ENCODE measurements around the gene ARHGEF7.

The ARHGEF7 gene

DNA sequence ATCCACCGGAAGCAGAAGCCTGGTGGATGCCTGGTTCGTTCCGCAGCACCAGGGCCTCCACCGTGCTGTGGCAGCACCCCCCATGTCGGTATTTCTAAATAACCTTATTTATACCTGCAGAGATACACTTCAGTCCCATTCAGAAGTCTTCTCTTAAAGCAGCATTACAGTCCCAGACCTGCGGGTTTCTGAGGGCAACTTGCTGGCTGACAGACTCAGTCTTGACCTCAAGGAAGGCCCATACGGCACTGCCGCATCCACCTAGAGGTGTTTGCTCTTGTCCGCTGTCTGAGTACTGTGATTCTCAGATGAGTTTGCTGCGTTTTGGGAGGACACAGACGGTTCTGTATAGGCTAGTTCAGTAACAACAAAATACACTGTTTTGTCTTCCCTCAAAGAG is 188.4 kb downstream of the ARHGEF7 start:
- H3K4me2 ChIP-seq (ENCODE audit: low read length), result no peak overlapping the region
- no peak overlapping the region for H3K27ac ChIP-seq (ENCODE audit: low read depth, low read length, poor library complexity, severe bottlenecking)
- H3K4me1 ChIP-seq (ENCODE audit: insufficient read depth, low read length, severe bottlenecking), result no peaks in the 10 kb centered on the region
- H3K4me3 ChIP-seq (ENCODE audit: low read depth, low read length, poor library complexity, severe bottlenecking), result no peak overlapping the region
- H3K27me3 ChIP-seq (ENCODE audit: insufficient read depth, low read length), result no peaks in the 10 kb centered on the region
- H4K20me1 ChIP-seq (ENCODE audit: insufficient read depth, low read length), result no peaks in the 10 kb centered on the region
- H3K9me3 ChIP-seq (ENCODE audit: low read length), result no peaks in the 10 kb centered on the region
- no peak overlapping the region for H2AFZ ChIP-seq (ENCODE audit: low read length)
- H3F3A ChIP-seq (ENCODE audit: insufficient read depth, low read length), result no peaks in the 10 kb centered on the region
- no peaks in the 10 kb centered on the region for H3K79me2 ChIP-seq (ENCODE audit: insufficient read depth, low read length)
- TF ChIP-seq, protein P1, sequence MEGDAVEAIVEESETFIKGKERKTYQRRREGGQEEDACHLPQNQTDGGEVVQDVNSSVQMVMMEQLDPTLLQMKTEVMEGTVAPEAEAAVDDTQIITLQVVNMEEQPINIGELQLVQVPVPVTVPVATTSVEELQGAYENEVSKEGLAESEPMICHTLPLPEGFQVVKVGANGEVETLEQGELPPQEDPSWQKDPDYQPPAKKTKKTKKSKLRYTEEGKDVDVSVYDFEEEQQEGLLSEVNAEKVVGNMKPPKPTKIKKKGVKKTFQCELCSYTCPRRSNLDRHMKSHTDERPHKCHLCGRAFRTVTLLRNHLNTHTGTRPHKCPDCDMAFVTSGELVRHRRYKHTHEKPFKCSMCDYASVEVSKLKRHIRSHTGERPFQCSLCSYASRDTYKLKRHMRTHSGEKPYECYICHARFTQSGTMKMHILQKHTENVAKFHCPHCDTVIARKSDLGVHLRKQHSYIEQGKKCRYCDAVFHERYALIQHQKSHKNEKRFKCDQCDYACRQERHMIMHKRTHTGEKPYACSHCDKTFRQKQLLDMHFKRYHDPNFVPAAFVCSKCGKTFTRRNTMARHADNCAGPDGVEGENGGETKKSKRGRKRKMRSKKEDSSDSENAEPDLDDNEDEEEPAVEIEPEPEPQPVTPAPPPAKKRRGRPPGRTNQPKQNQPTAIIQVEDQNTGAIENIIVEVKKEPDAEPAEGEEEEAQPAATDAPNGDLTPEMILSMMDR (IDR thresholded peaks at IDR 0.05; ENCODE audit: low read length), result no peak
- no peak for TF ChIP-seq EZH2 (IDR thresholded peaks at IDR 0.05; ENCODE audit: borderline replicate concordance, low read length)
- H3K36me3 ChIP-seq (ENCODE audit: insufficient read depth, low read length), result peaks cover 97% of the 10 kb centered on the region
- H3K9ac ChIP-seq (ENCODE audit: low read length), result no peak overlapping the region
- no peaks in the 10 kb centered on the region for H3K9me2 ChIP-seq (ENCODE audit: low read depth, low read length)

DNA sequence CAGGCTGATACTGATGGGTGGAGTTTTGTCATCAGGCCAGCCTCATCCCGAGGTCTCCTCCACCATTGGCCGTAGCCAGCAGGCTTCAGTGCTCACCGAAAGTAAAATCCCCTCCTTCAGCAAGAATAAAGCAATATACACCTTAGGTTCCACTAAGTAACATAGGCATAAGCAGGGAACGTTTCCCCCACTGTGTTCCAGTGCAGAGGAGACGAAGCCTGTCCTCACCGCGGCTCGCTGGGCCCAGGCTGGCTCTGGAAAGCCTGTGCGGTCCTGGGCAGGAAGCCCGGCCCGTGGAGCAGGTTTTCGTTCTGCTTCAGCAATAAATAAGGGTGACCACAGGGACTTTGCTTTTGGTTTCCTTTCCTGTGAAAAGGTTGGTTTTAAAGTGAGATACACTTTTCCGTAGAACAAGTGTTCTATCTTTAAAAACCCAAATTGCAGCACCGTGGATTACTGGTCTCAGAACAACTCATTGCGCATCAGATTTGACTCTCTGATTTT is 189.0 kb downstream of the ARHGEF7 start:
- no peak for TF ChIP-seq EZH2 (IDR thresholded peaks at IDR 0.05; ENCODE audit: borderline replicate concordance, low read length)
- TF ChIP-seq, protein P1 (IDR thresholded peaks at IDR 0.05; ENCODE audit: low read length), result no peak
- H3K27me3 ChIP-seq (ENCODE audit: insufficient read depth, low read length), result no peaks in the 10 kb centered on the region
- H2AFZ ChIP-seq (ENCODE audit: low read length), result no peak overlapping the region
- H3K9me2 ChIP-seq (ENCODE audit: low read depth, low read length), result no peaks in the 10 kb centered on the region
- no peaks in the 10 kb centered on the region for H3F3A ChIP-seq (ENCODE audit: insufficient read depth, low read length)
- no peaks in the 10 kb centered on the region for H3K4me1 ChIP-seq (ENCODE audit: insufficient read depth, low read length, severe bottlenecking)
- peaks cover 97% of the 10 kb centered on the region for H3K36me3 ChIP-seq (ENCODE audit: insufficient read depth, low read length)
- no peak overlapping the region for H3K27ac ChIP-seq (ENCODE audit: low read depth, low read length, poor library complexity, severe bottlenecking)
- no peaks in the 10 kb centered on the region for H3K9me3 ChIP-seq (ENCODE audit: low read length)
- no peaks in the 10 kb centered on the region for H4K20me1 ChIP-seq (ENCODE audit: insufficient read depth, low read length)
- no peaks in the 10 kb centered on the region for H3K79me2 ChIP-seq (ENCODE audit: insufficient read depth, low read length)
- no peak overlapping the region for H3K9ac ChIP-seq (ENCODE audit: low read length)
- no peak overlapping the region for H3K4me3 ChIP-seq (ENCODE audit: low read depth, low read length, poor library complexity, severe bottlenecking)
- H3K4me2 ChIP-seq (ENCODE audit: low read length), result no peak overlapping the region

DNA sequence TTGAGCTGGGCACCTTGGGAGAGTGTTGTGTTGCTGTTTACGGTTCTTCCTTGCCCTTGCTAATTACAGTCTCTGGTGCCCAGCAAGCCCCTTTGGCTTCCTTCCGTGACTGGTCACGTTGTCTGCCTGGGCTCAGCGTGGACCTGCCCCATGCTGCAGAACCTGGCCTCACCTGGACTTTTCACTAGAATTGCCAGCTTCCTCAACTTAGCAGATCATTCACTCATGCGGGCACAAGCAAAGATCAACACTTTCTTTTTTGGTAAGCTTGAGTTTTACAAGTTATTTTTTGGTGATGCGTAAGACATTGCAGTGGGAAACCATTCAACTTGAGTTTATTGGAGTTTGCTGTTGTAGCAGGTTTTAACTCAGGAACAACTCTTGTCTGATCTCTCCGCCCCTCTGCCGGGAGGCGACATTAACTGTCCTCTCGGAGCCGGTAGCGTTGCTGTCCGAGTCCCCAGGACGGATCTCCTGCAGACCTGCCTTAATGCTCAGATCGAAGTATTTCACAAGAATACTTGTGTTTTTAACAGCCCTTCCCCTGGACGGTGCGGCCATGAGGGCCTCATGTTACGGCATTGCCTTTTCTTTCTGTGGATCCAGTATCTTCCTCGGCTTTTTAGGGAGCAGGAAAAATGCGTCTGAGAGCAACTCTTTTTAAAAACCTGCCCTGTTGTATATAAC is 189.6 kb downstream of the ARHGEF7 start:
- Histone ChIP-seq H3K27ac (ENCODE audit: low read depth, low read length, poor library complexity, severe bottlenecking) (no peak overlapping the region), H3K4me2 (ENCODE audit: low read length) (no peak overlapping the region), H3F3A (ENCODE audit: insufficient read depth, low read length) (no peaks in the 10 kb centered on the region), H3K27me3 (ENCODE audit: insufficient read depth, low read length) (no peaks in the 10 kb centered on the region), H4K20me1 (ENCODE audit: insufficient read depth, low read length) (no peaks in the 10 kb centered on the region), H3K4me3 (ENCODE audit: low read depth, low read length, poor library complexity, severe bottlenecking) (no peak overlapping the region), H3K9me2 (ENCODE audit: low read depth, low read length) (no peaks in the 10 kb centered on the region), H3K9ac (ENCODE audit: low read length) (no peak overlapping the region), H3K4me1 (ENCODE audit: insufficient read depth, low read length, severe bottlenecking) (no peaks in the 10 kb centered on the region), H3K36me3 (ENCODE audit: insufficient read depth, low read length) (peaks cover 100% of the 10 kb centered on the region), H2AFZ (ENCODE audit: low read length) (no peak overlapping the region), H3K9me3 (ENCODE audit: low read length) (no peaks in the 10 kb centered on the region), H3K79me2 (ENCODE audit: insufficient read depth, low read length) (no peaks in the 10 kb centered on the region)
- TF ChIP-seq, protein P1 (IDR thresholded peaks at IDR 0.05; ENCODE audit: low read length), result no peak
- no peak for TF ChIP-seq EZH2 (IDR thresholded peaks at IDR 0.05; ENCODE audit: borderline replicate concordance, low read length)
